Measurements from ENCODE around the gene OSBPL8.

Gene OSBPL8

DNA sequence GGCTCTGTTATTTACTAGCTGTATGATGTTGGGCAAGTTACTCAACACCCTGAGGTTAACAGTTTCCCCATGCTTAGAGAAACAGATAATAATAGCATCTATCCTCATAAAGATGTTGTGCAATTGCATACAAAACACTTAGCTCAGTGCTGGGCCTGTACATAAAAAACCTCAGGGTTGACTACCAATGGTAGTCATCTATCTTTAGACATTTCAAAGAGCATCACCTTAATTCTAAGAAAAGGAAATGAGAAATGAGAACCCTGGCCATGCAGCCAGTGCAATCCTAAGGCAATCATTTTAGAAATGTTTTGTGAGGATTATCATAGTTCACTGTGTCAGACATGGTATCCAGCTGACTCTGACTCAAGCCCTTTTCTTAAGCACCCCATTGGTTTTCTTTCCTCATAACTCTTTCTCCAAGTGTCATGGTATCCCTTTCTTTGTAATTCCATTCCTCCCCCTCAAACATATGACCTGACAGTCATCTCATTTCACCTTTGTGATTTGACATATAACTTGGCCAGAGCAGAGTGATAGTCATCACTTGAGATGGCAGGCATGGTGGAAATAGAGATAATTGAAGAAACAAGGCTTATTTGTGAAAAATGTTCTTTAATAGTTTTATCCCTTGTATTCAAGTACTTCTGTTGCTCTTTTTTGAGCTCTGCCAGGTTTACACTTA is 29.5 kb upstream of the OSBPL8 start:
- H3K9me3 Mint-ChIP-seq: no peaks in the 10 kb centered on the region
- no peak overlapping the region for H3K27ac Mint-ChIP-seq
- TF ChIP-seq, protein P1, sequence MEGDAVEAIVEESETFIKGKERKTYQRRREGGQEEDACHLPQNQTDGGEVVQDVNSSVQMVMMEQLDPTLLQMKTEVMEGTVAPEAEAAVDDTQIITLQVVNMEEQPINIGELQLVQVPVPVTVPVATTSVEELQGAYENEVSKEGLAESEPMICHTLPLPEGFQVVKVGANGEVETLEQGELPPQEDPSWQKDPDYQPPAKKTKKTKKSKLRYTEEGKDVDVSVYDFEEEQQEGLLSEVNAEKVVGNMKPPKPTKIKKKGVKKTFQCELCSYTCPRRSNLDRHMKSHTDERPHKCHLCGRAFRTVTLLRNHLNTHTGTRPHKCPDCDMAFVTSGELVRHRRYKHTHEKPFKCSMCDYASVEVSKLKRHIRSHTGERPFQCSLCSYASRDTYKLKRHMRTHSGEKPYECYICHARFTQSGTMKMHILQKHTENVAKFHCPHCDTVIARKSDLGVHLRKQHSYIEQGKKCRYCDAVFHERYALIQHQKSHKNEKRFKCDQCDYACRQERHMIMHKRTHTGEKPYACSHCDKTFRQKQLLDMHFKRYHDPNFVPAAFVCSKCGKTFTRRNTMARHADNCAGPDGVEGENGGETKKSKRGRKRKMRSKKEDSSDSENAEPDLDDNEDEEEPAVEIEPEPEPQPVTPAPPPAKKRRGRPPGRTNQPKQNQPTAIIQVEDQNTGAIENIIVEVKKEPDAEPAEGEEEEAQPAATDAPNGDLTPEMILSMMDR (IDR thresholded peaks at IDR 0.05; ENCODE audit: unreplicated experiment in 3 of 3): no peak
- H3K4me1 Mint-ChIP-seq: no peaks in the 10 kb centered on the region
- H3K4me3 Mint-ChIP-seq: no peak overlapping the region
- no peaks in the 10 kb centered on the region for H3K27me3 Mint-ChIP-seq (ENCODE audit: low read depth)
- no peaks in the 10 kb centered on the region for H3K36me3 Mint-ChIP-seq (ENCODE audit: low read depth)

DNA sequence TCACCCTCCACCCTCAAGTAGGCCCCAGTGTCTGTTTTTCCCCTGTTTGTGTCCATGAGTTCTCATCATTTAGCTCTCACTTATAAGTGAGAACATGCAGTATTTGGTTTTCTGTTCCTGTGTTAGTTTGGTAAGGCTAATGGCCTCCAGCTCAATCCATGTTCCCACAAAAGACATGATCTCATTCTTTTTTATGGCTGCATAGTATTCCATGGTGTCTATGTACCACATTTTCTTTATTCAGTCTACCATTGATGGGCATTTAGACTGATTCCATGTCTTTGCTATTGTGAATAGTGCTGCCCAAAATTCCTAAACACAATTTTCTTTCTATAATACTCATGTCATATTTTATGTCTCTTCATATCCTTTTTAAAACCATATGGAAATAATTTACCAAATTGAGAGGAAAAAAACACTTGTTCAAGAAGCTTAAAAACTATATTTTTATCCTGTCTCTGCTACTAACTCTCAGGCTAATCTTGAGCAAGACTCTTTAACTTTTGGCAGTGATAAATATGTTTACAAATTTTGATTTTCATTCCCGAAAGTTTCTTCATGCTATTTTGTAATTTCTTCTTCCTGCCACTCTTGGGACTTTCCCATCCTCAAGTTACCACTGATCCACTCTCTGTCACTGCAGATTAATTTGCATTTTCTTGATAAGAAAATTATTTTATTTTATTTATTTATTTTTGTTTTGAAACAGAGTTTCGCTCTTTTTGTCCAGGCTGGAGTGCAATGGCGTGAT is 28.0 kb upstream of the OSBPL8 start:
- H3K36me3 Mint-ChIP-seq (ENCODE audit: low read depth): no peaks in the 10 kb centered on the region
- H3K27me3 Mint-ChIP-seq (ENCODE audit: low read depth): no peaks in the 10 kb centered on the region
- TF ChIP-seq, protein P1 (IDR thresholded peaks at IDR 0.05; ENCODE audit: unreplicated experiment in 3 of 3): no peak
- no peak overlapping the region for H3K27ac Mint-ChIP-seq
- H3K4me3 Mint-ChIP-seq: no peak overlapping the region
- H3K4me1 Mint-ChIP-seq: no peaks in the 10 kb centered on the region
- no peaks in the 10 kb centered on the region for H3K9me3 Mint-ChIP-seq

DNA sequence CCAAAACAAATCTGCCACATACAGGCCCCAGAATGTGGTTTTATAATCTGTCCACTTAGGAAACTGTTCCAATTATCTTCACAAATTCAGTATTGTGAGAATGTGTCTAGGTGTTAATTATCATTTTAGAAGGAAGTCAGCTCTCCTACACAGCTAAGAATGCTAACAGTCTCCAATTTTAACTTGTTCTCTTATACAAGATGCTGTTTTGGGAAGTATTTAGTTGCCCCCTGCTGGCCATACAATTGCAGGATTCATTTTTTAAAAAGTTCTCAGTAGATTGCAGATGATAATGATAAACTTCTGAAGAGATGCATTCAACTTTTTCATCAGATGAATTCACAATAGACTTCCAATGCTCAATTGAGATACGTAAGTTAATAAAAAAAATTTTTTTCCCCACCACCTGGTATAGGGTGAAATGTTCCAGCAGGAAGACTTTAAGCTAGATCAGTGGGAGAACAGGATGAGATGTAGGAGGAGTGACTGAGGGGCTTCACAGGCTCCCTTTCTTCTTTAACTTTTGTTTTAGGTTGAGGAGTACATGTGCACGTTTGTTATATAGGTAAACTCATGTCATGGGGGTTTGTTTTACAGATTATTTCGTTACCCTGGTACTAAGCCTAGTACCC is 27.3 kb upstream of the OSBPL8 start:
- Mint-ChIP-seq H3K9me3 (no peaks in the 10 kb centered on the region), H3K27ac (no peak overlapping the region), H3K4me1 (no peaks in the 10 kb centered on the region), H3K27me3 (ENCODE audit: low read depth) (no peaks in the 10 kb centered on the region), H3K36me3 (ENCODE audit: low read depth) (no peaks in the 10 kb centered on the region), H3K4me3 (no peak overlapping the region)
- TF ChIP-seq, protein P1 (IDR thresholded peaks at IDR 0.05; ENCODE audit: unreplicated experiment in 3 of 3): peak; percentile 50 to 64 (median 52)

DNA sequence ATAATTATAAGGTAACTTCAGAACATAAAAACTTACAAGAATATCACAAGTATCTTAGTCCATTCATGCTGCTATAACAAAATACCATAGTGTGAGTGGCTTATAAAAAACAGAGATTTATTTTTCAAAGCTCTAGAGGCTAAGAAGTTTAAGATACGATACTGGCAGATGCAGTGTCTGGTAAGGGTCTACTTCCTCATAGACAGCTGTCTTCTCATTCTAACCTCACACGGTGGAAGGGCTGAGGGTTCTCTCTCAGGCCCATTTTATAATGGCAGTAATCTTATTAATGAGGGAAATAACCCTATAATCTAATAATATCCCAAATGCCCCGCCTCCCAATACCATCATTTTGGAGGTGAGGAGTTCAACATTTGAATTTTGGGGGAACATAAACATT is 23.7 kb upstream of the OSBPL8 start:
- no peaks in the 10 kb centered on the region for H3K27me3 Mint-ChIP-seq (ENCODE audit: low read depth)
- H3K36me3 Mint-ChIP-seq (ENCODE audit: low read depth): no peaks in the 10 kb centered on the region
- TF ChIP-seq, protein P1 (IDR thresholded peaks at IDR 0.05; ENCODE audit: unreplicated experiment in 3 of 3): no peak
- no peaks in the 10 kb centered on the region for H3K9me3 Mint-ChIP-seq
- no peak overlapping the region for H3K27ac Mint-ChIP-seq
- H3K4me1 Mint-ChIP-seq: no peaks in the 10 kb centered on the region
- no peak overlapping the region for H3K4me3 Mint-ChIP-seq

DNA sequence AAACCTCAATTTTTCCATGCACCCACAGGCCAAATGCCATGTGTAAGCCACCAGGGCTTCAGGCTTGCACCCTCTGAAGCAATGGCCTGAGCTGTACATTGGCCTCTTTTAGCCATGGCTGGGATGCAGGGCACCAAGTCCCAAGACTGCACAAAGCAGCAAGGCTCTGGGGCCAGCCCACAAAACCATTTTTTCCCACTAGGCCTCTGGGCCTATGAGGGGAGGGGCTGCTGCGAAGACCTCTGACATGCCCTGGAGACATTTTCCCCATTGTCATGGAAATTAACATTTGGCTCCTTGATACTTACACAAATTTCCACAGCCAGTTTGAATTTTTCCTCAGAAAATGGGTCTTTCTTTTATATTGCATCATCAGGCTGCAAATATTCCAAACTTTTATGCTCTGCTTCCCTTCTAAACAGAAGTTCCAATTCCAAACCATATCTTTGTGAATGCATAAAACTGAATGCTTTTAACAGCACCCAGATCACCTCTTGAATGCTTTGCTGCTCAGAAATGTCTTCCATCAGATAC is 14.3 kb upstream of the OSBPL8 start:
- Mint-ChIP-seq H3K27ac (no peak overlapping the region), H3K9me3 (peaks cover 25% of the 10 kb centered on the region), H3K4me1 (no peaks in the 10 kb centered on the region), H3K27me3 (ENCODE audit: low read depth) (no peaks in the 10 kb centered on the region), H3K4me3 (no peak overlapping the region), H3K36me3 (ENCODE audit: low read depth) (peaks cover 5% of the 10 kb centered on the region)
- TF ChIP-seq, protein P1 (IDR thresholded peaks at IDR 0.05; ENCODE audit: unreplicated experiment in 3 of 3): no peak
